Gastrocnemius medialis (tissue), 4 donors: ENCODE measurements around the gene ANKRD33B.

Experiments used
- CTCF ChIP-seq, 5 experiments: fragments of 450-650 bp in 3 of 5; fragments of 200-600 bp in 2 of 5; sonication (generic) in 2 of 5; IDR thresholded peaks in 4 of 5; conservative IDR thresholded peaks in 1 of 5; 1 replicate in 4 of 5; 2 replicates in 1 of 5; pipeline ENCODE4 v1.5.1; 2016 to 2019; ENCODE audit warnings: antibody characterized with exemption in 5 of 5, mild to moderate bottlenecking in 3 of 5, moderate library complexity in 3 of 5
- POLR2A ChIP-seq, 2 donors: fragments of 450-650 bp; IDR thresholded peaks; one replicate each; pipeline ENCODE4 v1.6.1; 2017; ENCODE audit warnings: antibody characterized with exemption in 2 of 2, mild to moderate bottlenecking in 2 of 2, moderate library complexity in 2 of 2

- TF ChIP-seq CTCF (IDR thresholded peaks at IDR 0.05 in 4 of 5, conservative IDR thresholded peaks at IDR 0.05 in 1 of 5) = no peak
- no peak for TF ChIP-seq POLR2A (IDR thresholded peaks at IDR 0.05)
Observed at GRCh38 chr5:10633271-10634049, 69.6 kb downstream of the ANKRD33B start.
